NT2/D1 (cell line): ENCODE data around the gene SERPINE1.

ENCODE experiments used
- YY1 ChIP-seq: IDR thresholded peaks from 2 replicates; pipeline ENCODE4 v1.6.1; 2011; ENCODE audit not compliant: insufficient read length, insufficient read depth
- ZNF274 ChIP-seq: IDR thresholded peaks from 2 replicates; pipeline ENCODE4 v1.6.1; 2011; ENCODE audit warnings: mild to moderate bottlenecking, low read depth, low read length

- TF ChIP-seq YY1 (no peak), ZNF274 (no peak)
Measured at GRCh38 chr7:101106386-101106785, 20.5 kb upstream of the SERPINE1 start.
